ENCODE results near the gene ARMH3.
"Not testable (repeated sequence)": the region's sequence is repeated elsewhere in the genome, so short reads cannot be mapped to it uniquely, and the experiment has no call there.

ARMH3 gene

DNA sequence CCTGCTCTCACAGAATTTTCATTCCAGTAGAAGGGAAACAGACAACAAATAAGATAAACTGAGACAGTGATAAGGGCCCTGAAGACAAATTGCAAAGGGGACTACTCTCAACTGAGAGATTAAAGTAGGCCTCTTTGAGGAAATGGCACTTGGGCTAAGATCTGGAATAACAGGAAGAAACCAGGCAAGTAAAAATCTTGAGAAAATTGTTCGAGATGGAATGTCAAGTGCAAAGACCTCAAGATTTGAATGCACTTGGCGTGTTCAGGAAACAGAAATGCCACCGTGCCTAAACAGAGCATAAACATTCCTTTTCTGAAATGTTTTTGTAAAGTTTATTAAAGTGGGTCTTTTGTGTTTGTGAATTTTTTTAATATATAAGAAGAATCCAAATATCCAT is 10.7 kb downstream of the ARMH3 start:
- no peak for DNase-seq (ENCODE audit: low spot score)

DNA sequence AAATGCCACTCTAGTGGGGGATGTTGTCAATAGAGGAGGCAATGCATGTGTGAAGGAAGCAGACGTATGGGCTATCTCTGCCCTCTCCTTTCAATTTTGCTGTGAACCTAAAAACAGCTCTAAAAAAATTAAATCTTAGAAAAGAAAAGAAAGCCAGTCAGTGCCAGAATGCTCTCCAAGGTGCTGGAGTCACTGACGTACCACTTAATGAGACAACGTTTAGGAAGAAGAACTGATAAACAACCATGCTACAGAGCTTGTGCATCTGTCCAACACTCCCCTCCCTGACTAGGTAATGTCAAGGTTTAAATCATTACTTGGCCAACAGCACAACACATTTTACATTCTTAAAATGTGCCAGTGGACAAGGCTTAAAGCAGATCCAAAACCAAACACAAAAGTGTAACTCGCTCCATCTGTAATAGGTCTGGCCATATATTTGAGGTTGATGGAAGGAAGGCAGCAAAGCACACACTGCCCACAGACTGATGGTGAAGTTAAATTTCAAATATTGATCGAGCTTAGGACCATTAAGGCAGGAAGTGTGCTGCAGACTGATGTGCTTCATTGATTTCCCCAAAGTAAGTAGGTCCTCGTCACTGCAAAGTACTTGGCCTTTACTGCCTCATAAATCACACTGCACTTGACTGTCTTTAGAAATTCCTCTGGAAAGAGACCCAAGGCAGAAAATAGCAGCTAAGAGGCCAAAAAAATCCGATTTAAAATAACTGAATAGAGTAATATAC is 15.5 kb downstream of the ARMH3 start:
- no peak for DNase-seq (ENCODE audit: low spot score)

- no peak for DNase-seq (ENCODE audit: low spot score)
These were observed 17.6 kb downstream of the ARMH3 start for GRCh38 chr10:102038410-102038809.

- not testable (repeated sequence) for DNase-seq (ENCODE audit: low spot score)
These were observed 20.2 kb downstream of the ARMH3 start for GRCh38 chr10:102035807-102036206.

- DNase-seq (ENCODE audit: low spot score), result no peak
These were observed 22.2 kb downstream of the ARMH3 start for GRCh38 chr10:102033787-102034186.

GRCh38 chr10:102027261-102027660 is 28.7 kb downstream of the ARMH3 start:
- peak; percentile 13 for DNase-seq (ENCODE audit: low spot score)

- no peak for DNase-seq (ENCODE audit: low spot score)
These were observed 31.2 kb downstream of the ARMH3 start for GRCh38 chr10:102024799-102025198.

GRCh38 chr10:102020938-102021337 is 35.0 kb downstream of the ARMH3 start:
- DNase-seq (ENCODE audit: low spot score), result no peak

DNA sequence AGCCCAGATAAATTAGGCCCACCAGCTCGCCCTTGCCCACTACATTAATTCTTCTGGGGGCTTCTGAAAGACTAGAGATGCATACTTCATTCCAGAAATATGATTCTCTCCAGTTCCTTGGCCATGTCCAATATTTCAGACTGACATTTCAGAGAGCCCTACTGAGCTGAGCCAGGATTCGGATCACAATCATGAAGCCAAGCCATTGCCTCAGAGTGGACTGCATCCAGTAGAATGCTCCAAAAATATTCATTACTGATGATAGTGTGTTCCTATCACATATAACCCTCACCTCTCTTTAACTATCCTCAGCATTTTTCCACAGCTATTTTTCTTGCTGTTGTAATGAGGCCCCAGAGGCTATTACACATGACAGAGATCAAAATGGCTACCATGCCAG is 38.7 kb downstream of the ARMH3 start:
- no peak for DNase-seq (ENCODE audit: low spot score)

DNA sequence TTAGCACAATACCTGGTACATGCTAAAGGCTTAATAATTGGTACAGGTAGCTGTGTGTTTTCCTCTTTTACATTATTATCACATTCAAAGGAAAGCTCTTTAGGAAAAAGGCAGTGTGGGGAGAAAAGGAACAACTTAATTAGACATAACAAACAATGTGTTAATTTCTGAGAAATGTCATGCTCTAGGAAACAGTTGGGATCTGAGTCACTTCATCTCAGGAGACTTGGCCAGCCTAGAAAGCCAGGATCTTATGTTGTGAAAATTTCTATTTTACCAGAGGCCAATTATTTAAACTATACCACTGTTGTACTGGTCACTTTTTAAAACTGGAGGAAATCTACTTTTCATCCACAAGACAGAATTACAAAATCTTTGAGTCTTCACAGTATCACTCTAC is 39.6 kb downstream of the ARMH3 start:
- DNase-seq (ENCODE audit: low spot score), result no peak

- no peak for DNase-seq (ENCODE audit: low spot score)
These were observed 45.0 kb downstream of the ARMH3 start for GRCh38 chr10:102010961-102011360.

DNA sequence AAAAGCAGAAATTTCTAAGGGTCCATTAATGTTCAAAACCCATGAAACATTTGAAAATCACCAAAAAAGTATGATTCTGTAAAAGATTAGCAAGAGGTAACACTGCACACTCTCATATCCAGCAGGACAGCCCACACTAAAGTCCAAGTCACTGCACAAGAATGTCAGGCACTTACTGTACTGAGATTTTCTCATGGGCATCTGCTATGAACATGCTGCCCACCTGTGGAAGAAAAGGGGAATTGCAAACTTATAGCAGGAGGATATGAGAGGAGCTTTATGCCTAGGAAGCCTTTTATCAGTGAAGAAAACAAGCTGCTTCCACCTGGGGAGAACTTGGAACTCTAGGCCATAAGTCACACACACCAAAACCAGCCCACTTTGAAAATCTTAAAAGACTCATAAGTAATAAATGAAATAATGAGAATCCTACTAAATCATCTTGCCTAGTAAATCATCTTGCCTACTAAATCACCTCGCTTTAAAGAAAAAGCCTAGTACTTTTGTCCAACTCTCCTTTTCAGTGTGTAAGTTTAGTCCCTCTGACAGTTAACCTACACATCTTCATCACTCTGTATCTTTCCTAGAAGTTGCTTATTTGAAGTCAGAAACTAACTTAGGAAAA is 46.1 kb downstream of the ARMH3 start:
- peak; percentile 96 for DNase-seq (ENCODE audit: low spot score)

GRCh38 chr10:102007796-102008195 is 48.2 kb downstream of the ARMH3 start:
- no peak for DNase-seq (ENCODE audit: low spot score)

DNA sequence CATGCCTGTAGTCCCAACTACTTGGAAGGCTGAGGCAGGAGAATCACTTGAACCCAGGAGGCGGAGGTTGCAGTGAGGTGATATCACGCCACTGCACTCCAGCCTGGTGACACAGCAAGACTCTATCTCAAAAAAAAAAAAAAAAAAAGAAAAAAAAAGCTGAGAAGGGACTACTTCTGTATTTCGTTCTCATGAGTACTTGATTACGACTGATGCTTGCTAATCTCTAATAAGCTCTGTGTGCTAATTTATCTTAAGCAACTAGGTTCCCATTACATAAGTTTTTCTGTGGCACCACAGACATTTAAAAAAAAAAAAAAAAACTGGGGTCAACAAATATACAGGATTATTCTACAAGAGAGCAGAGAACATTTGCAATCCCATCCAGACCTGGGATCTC is 48.9 kb downstream of the ARMH3 start:
- not testable (repeated sequence) for DNase-seq (ENCODE audit: low spot score)

DNA sequence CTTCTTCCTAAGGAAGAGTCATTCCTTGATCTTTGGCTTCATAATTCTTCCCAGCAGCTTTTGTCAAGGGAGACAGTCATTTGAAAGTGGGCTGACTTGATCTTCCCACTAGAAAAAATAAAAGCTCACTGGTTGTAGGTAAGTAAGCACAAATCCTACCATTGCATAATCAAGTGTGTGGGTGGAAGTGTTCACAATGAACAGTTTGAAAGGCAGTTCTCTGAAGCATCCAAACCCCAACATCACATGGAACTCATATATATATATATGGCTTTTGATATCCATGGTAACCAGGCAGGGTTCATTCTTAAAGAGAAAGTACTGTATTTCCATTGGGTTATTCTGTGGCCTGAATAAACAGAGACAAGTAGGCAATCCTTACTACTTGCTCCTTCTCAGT is 51.6 kb downstream of the ARMH3 start:
- DNase-seq (ENCODE audit: low spot score), result no peak

- no peak for DNase-seq (ENCODE audit: low spot score)
These were observed 52.4 kb downstream of the ARMH3 start for GRCh38 chr10:102003541-102003940.

GRCh38 chr10:102001435-102002068 is 54.4 kb downstream of the ARMH3 start:
- no peak for DNase-seq (ENCODE audit: low spot score)

- DNase-seq (ENCODE audit: low spot score), result no peak
These were observed 58.2 kb downstream of the ARMH3 start for GRCh38 chr10:101997803-101998202.

GRCh38 chr10:101995451-101996063 is 60.4 kb downstream of the ARMH3 start:
- no peak for DNase-seq (ENCODE audit: low spot score)

DNA sequence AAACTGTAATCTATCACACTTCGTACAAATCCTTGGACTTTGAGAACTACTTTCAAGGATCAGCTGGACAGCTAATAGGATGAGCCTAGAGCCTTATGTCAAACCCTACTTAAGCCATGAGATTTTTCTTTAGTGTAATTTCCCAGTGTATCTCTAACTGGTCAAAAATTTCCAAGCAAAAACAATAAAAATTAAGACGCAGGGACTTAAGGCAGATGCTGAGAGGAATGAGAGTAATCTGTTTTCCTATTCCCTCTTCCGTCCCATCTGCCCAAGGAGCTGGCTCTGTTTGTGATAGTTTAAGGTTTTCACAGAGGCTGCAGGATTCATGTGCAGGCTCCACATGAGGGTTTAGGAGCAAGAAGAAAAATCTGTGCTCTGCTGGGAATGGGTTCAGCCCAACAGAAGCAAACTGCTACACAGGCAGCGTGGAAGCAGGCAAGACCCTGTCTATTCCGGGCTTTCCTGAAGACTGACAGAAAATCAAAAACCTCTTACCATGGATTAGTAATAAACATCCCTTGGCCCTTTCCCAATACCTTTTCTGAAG is 62.2 kb downstream of the ARMH3 start:
- no peak for DNase-seq (ENCODE audit: low spot score)

GRCh38 chr10:101993221-101993620 is 62.8 kb downstream of the ARMH3 start:
- no peak for DNase-seq (ENCODE audit: low spot score)

- DNase-seq (ENCODE audit: low spot score), result no peak
These were observed 68.8 kb downstream of the ARMH3 start for GRCh38 chr10:101987136-101987535.

GRCh38 chr10:101986624-101986971 is 69.4 kb downstream of the ARMH3 start:
- DNase-seq (ENCODE audit: low spot score), result no peak

Data from RKO (cell line).